RWPE2 (cell line): ENCODE measurements around the gene RSPH1.

Source experiments
- ATAC-seq: fragments of 200-7000 bp; cut with Tn5 transposase; 3 replicates; pipeline ENCODE4 v1.9.1; 2021; ENCODE audit warnings: low read depth
- DNase-seq: peaks from one replicate; pipeline ENCODE4 v3.0.0-alpha.2; 2020; ENCODE audit warnings: low spot score
- H3K27ac ChIP-seq: fragments of 450-650 bp; 2 replicates; pipeline ENCODE4 v1.5.1; 2017; ENCODE audit warnings: mild to moderate bottlenecking; ENCODE audit not compliant: poor library complexity, severe bottlenecking
- H3K27me3 ChIP-seq: fragments of 250-450 bp; sonication (Bioruptor Pico); 2 replicates; pipeline ENCODE4 v1.5.1; 2021; ENCODE audit warnings: mild to moderate bottlenecking, moderate library complexity; ENCODE audit not compliant: insufficient read depth, poor library complexity, severe bottlenecking
- H3K36me3 ChIP-seq: fragments of 250-450 bp; sonication (Bioruptor Pico); 2 replicates; pipeline ENCODE4 v1.5.1; 2020; ENCODE audit warnings: low read depth, mild to moderate bottlenecking, moderate library complexity
- H3K4me1 ChIP-seq: fragments of 250-450 bp; sonication (Bioruptor Pico); 2 replicates; pipeline ENCODE4 v1.5.1; 2021; ENCODE audit warnings: mild to moderate bottlenecking, moderate library complexity; ENCODE audit not compliant: insufficient read depth, poor library complexity, severe bottlenecking
- H3K4me3 ChIP-seq: fragments of 250-450 bp; sonication (Bioruptor Pico); 2 replicates; pipeline ENCODE4 v1.5.1; 2021; ENCODE audit warnings: mild to moderate bottlenecking, moderate library complexity; ENCODE audit not compliant: severe bottlenecking
- H3K9me3 ChIP-seq: fragments of 250-450 bp; sonication (Bioruptor Pico); 2 replicates; pipeline ENCODE4 v1.5.1; 2021; ENCODE audit warnings: mild to moderate bottlenecking, moderate library complexity; ENCODE audit not compliant: severe bottlenecking
- CTCF ChIP-seq: fragments of 450-650 bp; IDR thresholded peaks from one replicate; pipeline ENCODE4 v1.5.1; 2017; ENCODE audit warnings: mild to moderate bottlenecking, moderate library complexity; ENCODE audit not compliant: poor library complexity, severe bottlenecking

Gene RSPH1

GRCh38 chr21:42525029-42525581 lies 29.1 kb upstream of the RSPH1 start:
- peaks cover 4% of the 10 kb centered on the region for H3K4me1 ChIP-seq
- H3K36me3 ChIP-seq, result peaks cover 6% of the 10 kb centered on the region
- H3K4me3 ChIP-seq, result no peak overlapping the region
- H3K9me3 ChIP-seq, result no peaks in the 10 kb centered on the region
- no peak for DNase-seq
- no peak for TF ChIP-seq CTCF
- H3K27me3 ChIP-seq, result no peaks in the 10 kb centered on the region
- H3K27ac ChIP-seq, result no peak overlapping the region
- ATAC-seq, result no peak

- H3K9me3 ChIP-seq, result no peaks in the 10 kb centered on the region
- no peak overlapping the region for H3K4me3 ChIP-seq
- no peak for ATAC-seq
- H3K27me3 ChIP-seq, result no peaks in the 10 kb centered on the region
- H3K36me3 ChIP-seq, result peaks cover 10% of the 10 kb centered on the region
- TF ChIP-seq CTCF, result no peak
- peaks cover 4% of the 10 kb centered on the region for H3K4me1 ChIP-seq
- DNase-seq, result no peak
- H3K27ac ChIP-seq, result no peak overlapping the region
Measured at GRCh38 chr21:42524341-42525028, 28.5 kb upstream of the RSPH1 start.

GRCh38 chr21:42523941-42524340 lies 27.9 kb upstream of the RSPH1 start:
- peaks cover 4% of the 10 kb centered on the region for H3K4me1 ChIP-seq
- no peak overlapping the region for H3K4me3 ChIP-seq
- ATAC-seq, result no peak
- no peak for DNase-seq
- no peak overlapping the region for H3K27ac ChIP-seq
- no peaks in the 10 kb centered on the region for H3K9me3 ChIP-seq
- no peaks in the 10 kb centered on the region for H3K27me3 ChIP-seq
- peaks cover 9% of the 10 kb centered on the region for H3K36me3 ChIP-seq
- TF ChIP-seq CTCF, result no peak

- H3K27ac ChIP-seq, result no peak overlapping the region
- H3K27me3 ChIP-seq, result no peaks in the 10 kb centered on the region
- ATAC-seq (no peak), DNase-seq (no peak)
- H3K4me3 ChIP-seq, result no peak overlapping the region
- no peaks in the 10 kb centered on the region for H3K9me3 ChIP-seq
- H3K4me1 ChIP-seq, result peaks cover 7% of the 10 kb centered on the region
- H3K36me3 ChIP-seq, result peaks cover 9% of the 10 kb centered on the region
- no peak for TF ChIP-seq CTCF
Measured at GRCh38 chr21:42523211-42523610, 27.2 kb upstream of the RSPH1 start.

- H3K4me1 ChIP-seq, result peaks cover 10% of the 10 kb centered on the region
- H3K27me3 ChIP-seq, result no peaks in the 10 kb centered on the region
- no peaks in the 10 kb centered on the region for H3K9me3 ChIP-seq
- TF ChIP-seq CTCF, result no peak
- H3K27ac ChIP-seq, result no peak overlapping the region
- ATAC-seq (no peak), DNase-seq (no peak)
- peaks cover 9% of the 10 kb centered on the region for H3K36me3 ChIP-seq
- H3K4me3 ChIP-seq, result no peak overlapping the region
Measured at GRCh38 chr21:42522771-42523170, 26.7 kb upstream of the RSPH1 start.
